HEK293 (cell line): Measurements from ENCODE around the gene IL22RA1.

Source experiments
- CTCF ChIA-PET: fragments of 350-600 bp; formaldehyde crosslinking; extraction: SDS; loops from one replicate; lab custom pipeline; 2021; ENCODE audit warnings: antibody characterized with exemption; lab: Yijun Ruan, JAX
- POLR2A ChIA-PET: fragments of 300-600 bp; formaldehyde crosslinking; extraction: SDS; loops from one replicate; lab custom pipeline; 2020; ENCODE audit warnings: antibody characterized with exemption, inconsistent platforms; lab: Yijun Ruan, JAX
- H3K27ac ChIP-seq: fragments of 200-500 bp; sonication (Bioruptor generic); 2 replicates; pipeline ENCODE4 v1.5.1; 2014; ENCODE audit warnings: low read depth, low read length, control low read depth, inconsistent platforms; ENCODE audit errors: extremely low read depth
- H3K36me3 ChIP-seq, 2 experiments: fragments of 200-500 bp in 1 of 2; sonication (Bioruptor generic) in 1 of 2; 1 replicate in 1 of 2; 2 replicates in 1 of 2; pipeline ENCODE4 v1.5.1; 2014 to 2017; ENCODE audit warnings: inconsistent platforms in 2 of 2, low read length in 2 of 2; ENCODE audit not compliant: control insufficient read depth in 2 of 2, insufficient read depth in 1 of 2
- H3K4me1 ChIP-seq: fragments of 200-500 bp; sonication (Bioruptor generic); 2 replicates; pipeline ENCODE4 v1.5.1; 2014; ENCODE audit warnings: mild to moderate bottlenecking, low read length, inconsistent platforms; ENCODE audit not compliant: control insufficient read depth, insufficient read depth
- H3K4me3 ChIP-seq: 2 replicates; pipeline ENCODE4 v1.5.1; 2011; ENCODE audit warnings: low read depth, mild to moderate bottlenecking, control low read depth, low read length, moderate library complexity
- H3K9me3 ChIP-seq: fragments of 200-500 bp; sonication (Bioruptor generic); 2 replicates; pipeline ENCODE4 v1.5.1; 2014; ENCODE audit warnings: low read depth, low read length, inconsistent platforms; ENCODE audit not compliant: control insufficient read depth, insufficient read depth
- EGR2 ChIP-seq: fragments of 450-650 bp; formaldehyde crosslinking; IDR thresholded peaks from 2 replicates; pipeline ENCODE4 v1.5.1; 2016; ENCODE audit warnings: low read depth, missing biosample characterization, missing genetic modification characterization
- GLIS2 ChIP-seq: fragments of 450-650 bp; formaldehyde crosslinking; IDR thresholded peaks from 2 replicates; pipeline ENCODE4 v1.5.1; 2016; ENCODE audit warnings: missing biosample characterization, missing genetic modification characterization
- KLF8 ChIP-seq: fragments of 450-650 bp; formaldehyde crosslinking; IDR thresholded peaks from 2 replicates; pipeline ENCODE4 v1.5.1; 2016; ENCODE audit warnings: missing biosample characterization, missing genetic modification characterization
- MYNN ChIP-seq: fragments of 450-650 bp; formaldehyde crosslinking; IDR thresholded peaks from 2 replicates; pipeline ENCODE4 v1.5.1; 2016; ENCODE audit warnings: missing biosample characterization, missing genetic modification characterization, borderline replicate concordance
- OVOL3 ChIP-seq: fragments of 450-650 bp; formaldehyde crosslinking; IDR thresholded peaks from 2 replicates; pipeline ENCODE4 v1.5.1; 2016; ENCODE audit warnings: missing biosample characterization, missing genetic modification characterization
- RBAK ChIP-seq: fragments of 450-650 bp; formaldehyde crosslinking; IDR thresholded peaks from 2 replicates; pipeline ENCODE4 v1.5.1; 2016; ENCODE audit warnings: missing biosample characterization, missing genetic modification characterization
- YY1 ChIP-seq: fragments of 450-650 bp; formaldehyde crosslinking; IDR thresholded peaks from 2 replicates; pipeline ENCODE4 v1.5.1; 2018; ENCODE audit warnings: missing biosample characterization, missing genetic modification characterization
- ZNF133 ChIP-seq: fragments of 450-650 bp; formaldehyde crosslinking; IDR thresholded peaks from 2 replicates; pipeline ENCODE4 v1.5.1; 2016; ENCODE audit warnings: missing biosample characterization, missing genetic modification characterization
- ZNF146 ChIP-seq: fragments of 450-650 bp; formaldehyde crosslinking; IDR thresholded peaks from 2 replicates; pipeline ENCODE4 v1.5.1; 2016; ENCODE audit warnings: missing biosample characterization, missing genetic modification characterization
- ZNF223 ChIP-seq: fragments of 450-650 bp; formaldehyde crosslinking; IDR thresholded peaks from 2 replicates; pipeline ENCODE4 v1.5.1; 2016; ENCODE audit warnings: missing biosample characterization, missing genetic modification characterization
- ZNF248 ChIP-seq: fragments of 450-650 bp; formaldehyde crosslinking; IDR thresholded peaks from 2 replicates; pipeline ENCODE4 v1.5.1; 2017; ENCODE audit warnings: missing biosample characterization, missing genetic modification characterization
- ZNF335 ChIP-seq: fragments of 450-650 bp; formaldehyde crosslinking; conservative IDR thresholded peaks from 2 replicates; pipeline ENCODE4 v1.5.1; 2016; ENCODE audit warnings: missing biosample characterization, missing genetic modification characterization
- ZNF350 ChIP-seq: fragments of 450-650 bp; formaldehyde crosslinking; IDR thresholded peaks from 2 replicates; pipeline ENCODE4 v1.5.0; 2017; ENCODE audit warnings: missing biosample characterization, mild to moderate bottlenecking, missing genetic modification characterization
- ZNF529 ChIP-seq: fragments of 450-650 bp; formaldehyde crosslinking; IDR thresholded peaks from 2 replicates; pipeline ENCODE4 v1.5.1; 2017; ENCODE audit warnings: missing genetic modification characterization, missing biosample characterization; ENCODE audit not compliant: insufficient replicate concordance
- ZNF561 ChIP-seq: fragments of 450-650 bp; IDR thresholded peaks from 2 replicates; pipeline ENCODE4 v1.5.1; 2018; ENCODE audit warnings: missing biosample characterization, missing genetic modification characterization, borderline replicate concordance
- ZNF571 ChIP-seq: fragments of 450-650 bp; formaldehyde crosslinking; IDR thresholded peaks from 2 replicates; pipeline ENCODE4 v1.5.0; 2017; ENCODE audit warnings: missing biosample characterization, missing genetic modification characterization
- ZNF610 ChIP-seq: fragments of 450-650 bp; formaldehyde crosslinking; IDR thresholded peaks from 2 replicates; pipeline ENCODE4 v1.5.1; 2016; ENCODE audit warnings: missing biosample characterization, missing genetic modification characterization, borderline replicate concordance
- ZNF623 ChIP-seq: fragments of 450-650 bp; formaldehyde crosslinking; IDR thresholded peaks from 2 replicates; pipeline ENCODE4 v1.5.1; 2016; ENCODE audit warnings: missing biosample characterization, missing genetic modification characterization
- ZNF624 ChIP-seq: fragments of 450-650 bp; formaldehyde crosslinking; IDR thresholded peaks from 2 replicates; pipeline ENCODE4 v1.5.1; 2017; ENCODE audit warnings: missing biosample characterization, missing genetic modification characterization
- ZNF626 ChIP-seq: fragments of 450-650 bp; sonication (Bioruptor Pico); formaldehyde crosslinking; IDR thresholded peaks from 2 replicates; pipeline ENCODE4 v1.5.1; 2018; ENCODE audit warnings: missing biosample characterization, missing genetic modification characterization, inconsistent platforms
- ZNF701 ChIP-seq: fragments of 450-650 bp; formaldehyde crosslinking; IDR thresholded peaks from 2 replicates; pipeline ENCODE4 v1.5.1; 2016; ENCODE audit warnings: missing biosample characterization, missing genetic modification characterization
- ZNF785 ChIP-seq: fragments of 450-650 bp; formaldehyde crosslinking; IDR thresholded peaks from 2 replicates; pipeline ENCODE4 v1.5.1; 2016; ENCODE audit warnings: missing biosample characterization, missing genetic modification characterization
- TF ChIP-seq, protein P1 (sequence below): fragments of 450-650 bp; formaldehyde crosslinking; IDR thresholded peaks from 2 replicates; pipeline ENCODE4 v1.5.1; 2016; ENCODE audit warnings: missing biosample characterization, missing genetic modification characterization
- TF ChIP-seq, protein P2 (sequence below): fragments of 450-650 bp; formaldehyde crosslinking; IDR thresholded peaks from 2 replicates; pipeline ENCODE4 v1.5.1; 2017; ENCODE audit warnings: missing biosample characterization, missing genetic modification characterization
- TF ChIP-seq, protein P3 (sequence below): fragments of 450-650 bp; formaldehyde crosslinking; IDR thresholded peaks from 2 replicates; pipeline ENCODE4 v1.5.1; 2016; ENCODE audit warnings: missing biosample characterization, missing genetic modification characterization
- TF ChIP-seq, protein P4 (sequence below): fragments of 450-650 bp; formaldehyde crosslinking; IDR thresholded peaks from 2 replicates; pipeline ENCODE4 v1.5.1; 2016; ENCODE audit warnings: missing biosample characterization, missing genetic modification characterization

The IL22RA1 gene

DNA sequence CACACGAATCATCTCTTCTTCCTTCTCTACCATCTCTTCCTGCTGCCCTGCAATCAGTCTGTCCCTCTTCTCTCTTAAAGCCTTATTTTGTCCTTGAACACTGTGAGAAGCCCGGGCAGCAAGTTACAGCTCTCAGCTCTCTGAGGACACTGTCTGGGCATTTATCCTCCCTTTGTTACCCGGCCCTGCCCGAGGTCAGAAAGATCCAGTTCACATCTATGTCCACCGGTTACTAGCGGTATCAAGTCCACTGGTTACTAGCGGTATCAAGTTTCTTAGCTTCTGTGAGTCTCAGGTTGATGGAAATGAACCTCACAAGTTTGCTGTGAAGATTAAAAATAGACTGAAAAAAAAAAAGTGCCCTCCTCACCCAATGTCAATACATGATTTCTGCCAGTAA lies 25.3 kb upstream of the IL22RA1 start:
- H3K4me1 ChIP-seq: no peaks in the 10 kb centered on the region
- H3K27ac ChIP-seq: no peak overlapping the region
- H3K36me3 ChIP-seq: peaks cover 37 to 55% of the 10 kb centered on the region in 2 experiments
- TF ChIP-seq ZNF223 (no peak), OVOL3 (tag by site-specific recombination) (no peak), ZNF624 (tag by site-specific recombination) (no peak), ZNF610 (tag by site-specific recombination) (no peak), ZNF785 (no peak), KLF8 (tag by site-specific recombination) (no peak), ZNF701 (tag by site-specific recombination) (no peak), YY1 (tag by site-specific recombination) (no peak), ZNF133 (tag by site-specific recombination) (no peak)
- TF ChIP-seq, protein P1, sequence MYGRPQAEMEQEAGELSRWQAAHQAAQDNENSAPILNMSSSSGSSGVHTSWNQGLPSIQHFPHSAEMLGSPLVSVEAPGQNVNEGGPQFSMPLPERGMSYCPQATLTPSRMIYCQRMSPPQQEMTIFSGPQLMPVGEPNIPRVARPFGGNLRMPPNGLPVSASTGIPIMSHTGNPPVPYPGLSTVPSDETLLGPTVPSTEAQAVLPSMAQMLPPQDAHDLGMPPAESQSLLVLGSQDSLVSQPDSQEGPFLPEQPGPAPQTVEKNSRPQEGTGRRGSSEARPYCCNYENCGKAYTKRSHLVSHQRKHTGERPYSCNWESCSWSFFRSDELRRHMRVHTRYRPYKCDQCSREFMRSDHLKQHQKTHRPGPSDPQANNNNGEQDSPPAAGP: no peak
- TF ChIP-seq, protein P2, sequence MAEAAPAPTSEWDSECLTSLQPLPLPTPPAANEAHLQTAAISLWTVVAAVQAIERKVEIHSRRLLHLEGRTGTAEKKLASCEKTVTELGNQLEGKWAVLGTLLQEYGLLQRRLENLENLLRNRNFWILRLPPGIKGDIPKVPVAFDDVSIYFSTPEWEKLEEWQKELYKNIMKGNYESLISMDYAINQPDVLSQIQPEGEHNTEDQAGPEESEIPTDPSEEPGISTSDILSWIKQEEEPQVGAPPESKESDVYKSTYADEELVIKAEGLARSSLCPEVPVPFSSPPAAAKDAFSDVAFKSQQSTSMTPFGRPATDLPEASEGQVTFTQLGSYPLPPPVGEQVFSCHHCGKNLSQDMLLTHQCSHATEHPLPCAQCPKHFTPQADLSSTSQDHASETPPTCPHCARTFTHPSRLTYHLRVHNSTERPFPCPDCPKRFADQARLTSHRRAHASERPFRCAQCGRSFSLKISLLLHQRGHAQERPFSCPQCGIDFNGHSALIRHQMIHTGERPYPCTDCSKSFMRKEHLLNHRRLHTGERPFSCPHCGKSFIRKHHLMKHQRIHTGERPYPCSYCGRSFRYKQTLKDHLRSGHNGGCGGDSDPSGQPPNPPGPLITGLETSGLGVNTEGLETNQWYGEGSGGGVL (tag by site-specific recombination): no peak
- TF ChIP-seq, protein P3, sequence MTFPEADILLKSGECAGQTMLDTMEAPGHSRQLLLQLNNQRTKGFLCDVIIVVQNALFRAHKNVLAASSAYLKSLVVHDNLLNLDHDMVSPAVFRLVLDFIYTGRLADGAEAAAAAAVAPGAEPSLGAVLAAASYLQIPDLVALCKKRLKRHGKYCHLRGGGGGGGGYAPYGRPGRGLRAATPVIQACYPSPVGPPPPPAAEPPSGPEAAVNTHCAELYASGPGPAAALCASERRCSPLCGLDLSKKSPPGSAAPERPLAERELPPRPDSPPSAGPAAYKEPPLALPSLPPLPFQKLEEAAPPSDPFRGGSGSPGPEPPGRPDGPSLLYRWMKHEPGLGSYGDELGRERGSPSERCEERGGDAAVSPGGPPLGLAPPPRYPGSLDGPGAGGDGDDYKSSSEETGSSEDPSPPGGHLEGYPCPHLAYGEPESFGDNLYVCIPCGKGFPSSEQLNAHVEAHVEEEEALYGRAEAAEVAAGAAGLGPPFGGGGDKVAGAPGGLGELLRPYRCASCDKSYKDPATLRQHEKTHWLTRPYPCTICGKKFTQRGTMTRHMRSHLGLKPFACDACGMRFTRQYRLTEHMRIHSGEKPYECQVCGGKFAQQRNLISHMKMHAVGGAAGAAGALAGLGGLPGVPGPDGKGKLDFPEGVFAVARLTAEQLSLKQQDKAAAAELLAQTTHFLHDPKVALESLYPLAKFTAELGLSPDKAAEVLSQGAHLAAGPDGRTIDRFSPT (tag by site-specific recombination): no peak
- TF ChIP-seq, protein P4, sequence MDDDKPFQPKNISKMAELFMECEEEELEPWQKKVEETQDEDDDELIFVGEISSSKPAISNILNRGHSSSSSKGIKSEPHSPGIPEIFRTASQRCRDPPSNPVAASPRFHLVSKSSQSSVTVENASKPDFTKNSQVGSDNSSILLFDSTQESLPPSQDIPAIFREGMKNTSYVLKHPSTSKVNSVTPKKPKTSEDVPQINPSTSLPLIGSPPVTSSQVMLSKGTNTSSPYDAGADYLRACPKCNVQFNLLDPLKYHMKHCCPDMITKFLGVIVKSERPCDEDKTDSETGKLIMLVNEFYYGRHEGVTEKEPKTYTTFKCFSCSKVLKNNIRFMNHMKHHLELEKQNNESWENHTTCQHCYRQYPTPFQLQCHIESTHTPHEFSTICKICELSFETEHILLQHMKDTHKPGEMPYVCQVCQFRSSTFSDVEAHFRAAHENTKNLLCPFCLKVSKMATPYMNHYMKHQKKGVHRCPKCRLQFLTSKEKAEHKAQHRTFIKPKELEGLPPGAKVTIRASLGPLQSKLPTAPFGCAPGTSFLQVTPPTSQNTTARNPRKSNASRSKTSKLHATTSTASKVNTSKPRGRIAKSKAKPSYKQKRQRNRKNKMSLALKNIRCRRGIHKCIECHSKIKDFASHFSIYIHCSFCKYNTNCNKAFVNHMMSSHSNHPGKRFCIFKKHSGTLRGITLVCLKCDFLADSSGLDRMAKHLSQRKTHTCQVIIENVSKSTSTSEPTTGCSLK (tag by site-specific recombination): no peak
- H3K9me3 ChIP-seq: no peaks in the 10 kb centered on the region
- H3K4me3 ChIP-seq: no peak overlapping the region
- ChIA-PET POLR2A (no interaction called here), CTCF (interaction anchor here (0.7 kb wide), 1 partner anchor 18 kb away, joined by 3 read pairs; no protein-coding TSS in a partner anchor)

DNA sequence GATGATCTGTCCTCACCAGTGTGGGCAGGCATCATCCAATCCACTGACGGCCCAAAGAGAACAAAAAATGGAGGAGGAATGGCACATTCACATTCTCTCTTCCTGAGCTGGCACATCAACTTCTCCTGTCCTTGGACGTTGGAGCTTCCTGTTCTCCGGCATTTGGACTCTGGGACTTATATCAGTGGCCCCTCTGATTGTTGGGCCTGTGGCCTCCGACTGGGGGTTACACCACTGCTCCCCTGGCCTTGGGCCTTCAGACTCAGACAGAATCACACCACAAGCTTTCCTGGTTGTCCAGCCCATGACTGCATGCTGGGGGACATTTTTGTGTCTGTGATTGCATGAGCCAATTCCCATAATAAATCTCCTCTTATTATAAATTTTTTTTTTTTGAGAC lies 24.1 kb upstream of the IL22RA1 start:
- TF ChIP-seq ZNF350: no peak
- no peak for TF ChIP-seq ZNF529 (tag by site-specific recombination)
- TF ChIP-seq MYNN (tag by site-specific recombination): no peak
- TF ChIP-seq ZNF626: no peak
- TF ChIP-seq ZNF146 (tag by site-specific recombination): no peak
- TF ChIP-seq, protein P2 (tag by site-specific recombination): no peak
- no peak for TF ChIP-seq EGR2 (tag by site-specific recombination)
- TF ChIP-seq ZNF571 (tag by site-specific recombination): no peak
- no peak for TF ChIP-seq RBAK
- TF ChIP-seq ZNF335: no peak
- no peak for TF ChIP-seq GLIS2 (tag by site-specific recombination)
- no peak for TF ChIP-seq OVOL3 (tag by site-specific recombination)
- TF ChIP-seq ZNF623 (tag by site-specific recombination): no peak
- no peak for TF ChIP-seq ZNF624 (tag by site-specific recombination)
- no peak for TF ChIP-seq ZNF561 (tag by site-specific recombination)
- TF ChIP-seq ZNF248: no peak
- TF ChIP-seq, all 188 proteins: peak for 0
- no peaks in the 10 kb centered on the region for H3K4me1 ChIP-seq
- POLR2A ChIA-PET: no interaction called here
- no peak overlapping the region for H3K4me3 ChIP-seq
- H3K36me3 ChIP-seq: peaks cover 31 to 59% of the 10 kb centered on the region in 2 experiments
- H3K9me3 ChIP-seq: no peaks in the 10 kb centered on the region
- CTCF ChIA-PET: interaction anchor here (0.6 to 1.1 kb wide), 2 partner anchors 17 to 474 kb away, joined by 3 read pairs; no protein-coding TSS in a partner anchor
- H3K27ac ChIP-seq: no peak overlapping the region
